WTC11 (cell line): Measurements from ENCODE around the gene RNF212. TPM values are rescaled to one million over a fixed set of nuclear protein-coding genes. Genes with fewer than 3 reads are reported as not detected.

ENCODE experiments used
- ATAC-seq: fragments of 200-7000 bp; cut with Tn5 transposase; 2 replicates; pipeline ENCODE4 v1.10.0; 2021; ENCODE audit warnings: mild to moderate bottlenecking, moderate library complexity
- CTCF ChIA-PET: fragments of 300-600 bp; sonication (Branson Sonifier 250); formaldehyde crosslinking; loops from one replicate; lab custom pipeline; 2021; ENCODE audit warnings: antibody characterized with exemption; lab: Charles Lee
- POLR2A ChIA-PET: fragments of 350-600 bp; sonication (Branson Sonifier 250); formaldehyde crosslinking; loops from one replicate; lab custom pipeline; 2021; ENCODE audit warnings: antibody characterized with exemption; lab: Charles Lee
- DNase-seq: peaks from one replicate; pipeline ENCODE4 v3.0.0; 2021; ENCODE audit warnings: low spot score
- H3K27ac Mint-ChIP-seq: 2 replicates; pipeline ENCODE4 v1.8.0; 2021; ENCODE audit warnings: mixed read lengths
- H3K27me3 Mint-ChIP-seq: 2 replicates; pipeline ENCODE4 v1.8.0; 2021; ENCODE audit warnings: low read depth, mild to moderate bottlenecking, moderate library complexity, mixed read lengths
- H3K36me3 Mint-ChIP-seq: 2 replicates; pipeline ENCODE4 v1.8.0; 2021; ENCODE audit warnings: mixed read lengths
- H3K4me1 Mint-ChIP-seq: 2 replicates; pipeline ENCODE4 v1.8.0; 2022; ENCODE audit warnings: mixed read lengths
- H3K4me3 Mint-ChIP-seq: 2 replicates; pipeline ENCODE4 v1.8.0; 2021; ENCODE audit warnings: mild to moderate bottlenecking, moderate library complexity, mixed read lengths
- H3K9me3 Mint-ChIP-seq: 2 replicates; pipeline ENCODE4 v1.8.0; 2021; ENCODE audit warnings: mixed read lengths
- ATF1 ChIP-seq: sonication (generic); formaldehyde crosslinking; IDR thresholded peaks from 2 replicates; pipeline ENCODE4 v1.8.1; 2023; ENCODE audit warnings: mild to moderate bottlenecking, moderate library complexity, missing genetic modification reagents
- ATF2 ChIP-seq: sonication (generic); formaldehyde crosslinking; IDR thresholded peaks from 2 replicates; pipeline ENCODE4 v1.8.1; 2022; ENCODE audit warnings: low read depth, missing genetic modification reagents, borderline replicate concordance
- CDX4 ChIP-seq: fragments of 250-450 bp; sonication (Bioruptor Pico); IDR thresholded peaks from 2 replicates; pipeline ENCODE4 v1.9.0; 2021; ENCODE audit warnings: moderate library complexity, mild to moderate bottlenecking, inconsistent platforms, borderline replicate concordance
- E2F4 ChIP-seq: sonication (generic); formaldehyde crosslinking; IDR thresholded peaks from 2 replicates; pipeline ENCODE4 v1.8.1; 2022; ENCODE audit warnings: low read depth, mild to moderate bottlenecking, moderate library complexity, missing genetic modification reagents, borderline replicate concordance
- E2F5 ChIP-seq: sonication (generic); formaldehyde crosslinking; IDR thresholded peaks from 2 replicates; pipeline ENCODE4 v1.8.1; 2022; ENCODE audit warnings: mild to moderate bottlenecking, moderate library complexity, missing genetic modification reagents
- EMX1 ChIP-seq: fragments of 250-450 bp; sonication (Bioruptor Pico); IDR thresholded peaks from 2 replicates; pipeline ENCODE4 v1.8.0; 2021; ENCODE audit warnings: mild to moderate bottlenecking
- ERG ChIP-seq: fragments of 250-450 bp; sonication (Bioruptor Pico); IDR thresholded peaks from 2 replicates; pipeline ENCODE4 v1.8.0; 2021; ENCODE audit warnings: mild to moderate bottlenecking
- ETV6 ChIP-seq: sonication (generic); formaldehyde crosslinking; IDR thresholded peaks from 2 replicates; pipeline ENCODE4 v1.8.1; 2022; ENCODE audit warnings: mild to moderate bottlenecking, missing genetic modification reagents
- FOXK1 ChIP-seq: sonication (generic); formaldehyde crosslinking; IDR thresholded peaks from 2 replicates; pipeline ENCODE4 v1.8.0; 2022; ENCODE audit warnings: mild to moderate bottlenecking, moderate library complexity, missing genetic modification reagents
- GABPB1 ChIP-seq: sonication (generic); formaldehyde crosslinking; IDR thresholded peaks from 2 replicates; pipeline ENCODE4 v1.8.1; 2023; ENCODE audit warnings: mild to moderate bottlenecking, missing genetic modification reagents
- HMGXB4 ChIP-seq: sonication (generic); formaldehyde crosslinking; IDR thresholded peaks from 2 replicates; pipeline ENCODE4 v1.8.1; 2023; ENCODE audit warnings: mild to moderate bottlenecking, moderate library complexity, missing genetic modification reagents
- IRF2 ChIP-seq: sonication (generic); formaldehyde crosslinking; IDR thresholded peaks from 2 replicates; pipeline ENCODE4 v1.8.0; 2022; ENCODE audit warnings: low read depth, missing genetic modification reagents, borderline replicate concordance
- MLX ChIP-seq: sonication (generic); formaldehyde crosslinking; IDR thresholded peaks from 2 replicates; pipeline ENCODE4 v1.8.1; 2023; ENCODE audit warnings: mild to moderate bottlenecking, missing genetic modification reagents, moderate library complexity
- NFE2L1 ChIP-seq: sonication (generic); formaldehyde crosslinking; IDR thresholded peaks from 2 replicates; pipeline ENCODE4 v1.8.1; 2023; ENCODE audit warnings: missing genetic modification reagents
- OVOL2 ChIP-seq: fragments of 250-450 bp; sonication (Bioruptor Pico); IDR thresholded peaks from 2 replicates; pipeline ENCODE4 v1.9.0; 2021; ENCODE audit warnings: mild to moderate bottlenecking, borderline replicate concordance
- TCF7 ChIP-seq: sonication (generic); formaldehyde crosslinking; IDR thresholded peaks from 2 replicates; pipeline ENCODE4 v1.8.0; 2022; ENCODE audit warnings: mild to moderate bottlenecking, low read depth, missing genetic modification reagents, moderate library complexity
- TP53 ChIP-seq: sonication (generic); formaldehyde crosslinking; IDR thresholded peaks from 2 replicates; pipeline ENCODE4 v1.8.1; 2023; ENCODE audit warnings: mild to moderate bottlenecking, missing genetic modification reagents
- ZBTB43 ChIP-seq: sonication (generic); formaldehyde crosslinking; IDR thresholded peaks from 2 replicates; pipeline ENCODE4 v1.8.1; 2023; ENCODE audit warnings: mild to moderate bottlenecking, missing genetic modification reagents
- ZNF219 ChIP-seq: sonication (generic); formaldehyde crosslinking; IDR thresholded peaks from 2 replicates; pipeline ENCODE4 v1.8.0; 2023; ENCODE audit warnings: missing genetic modification reagents, mild to moderate bottlenecking, borderline replicate concordance
- ZNF281 ChIP-seq: sonication (generic); formaldehyde crosslinking; IDR thresholded peaks from 2 replicates; pipeline ENCODE4 v1.8.0; 2023; ENCODE audit warnings: mild to moderate bottlenecking, missing genetic modification reagents
- ZNF416 ChIP-seq: fragments of 250-450 bp; sonication (Bioruptor Pico); IDR thresholded peaks from 2 replicates; pipeline ENCODE4 v1.9.0; 2021; ENCODE audit warnings: mild to moderate bottlenecking, inconsistent platforms
- total RNA-seq: library from RNA; stranded (reverse); gene quantifications from 3 replicates; pipeline ENCODE4 v1.2.3, GENCODE V29; 2021

Gene RNF212
- total RNA-seq, 1 experiment from 2014 or later = 1.0 TPM

GRCh38 chr4:1090036-1090435, 23.3 kb downstream of the RNF212 start:
- CTCF ChIA-PET = no interaction called here
- H3K4me3 Mint-ChIP-seq = no peak overlapping the region
- POLR2A ChIA-PET = no interaction called here
- H3K27ac Mint-ChIP-seq = no peak overlapping the region
- H3K27me3 Mint-ChIP-seq = peaks cover 13% of the 10 kb centered on the region
- H3K4me1 Mint-ChIP-seq = no peaks in the 10 kb centered on the region
- no peak for TF ChIP-seq CDX4 (CRISPR knock-in tag)
- no peak for TF ChIP-seq ATF1 (CRISPR knock-in tag)
- TF ChIP-seq ETV6 (CRISPR knock-in tag) = no peak
- no peak for TF ChIP-seq IRF2
- no peak for TF ChIP-seq ATF2 (CRISPR knock-in tag)
- no peak for TF ChIP-seq EMX1 (CRISPR knock-in tag)
- no peak for TF ChIP-seq MLX (CRISPR knock-in tag)
- TF ChIP-seq ZNF219 (CRISPR knock-in tag) = no peak
- no peak for TF ChIP-seq OVOL2
- no peak for TF ChIP-seq TP53 (CRISPR knock-in tag)
- TF ChIP-seq GABPB1 (CRISPR knock-in tag) = no peak
- no peak for TF ChIP-seq ERG (CRISPR knock-in tag)
- peaks cover 12% of the 10 kb centered on the region for H3K36me3 Mint-ChIP-seq
- DNase-seq (no peak), ATAC-seq (no peak)
- H3K9me3 Mint-ChIP-seq = peaks cover 20% of the 10 kb centered on the region

GRCh38 chr4:1087371-1087770, 26.0 kb downstream of the RNF212 start:
- TF ChIP-seq HMGXB4 (CRISPR knock-in tag) (no peak), E2F4 (CRISPR knock-in tag) (no peak), ZNF416 (CRISPR knock-in tag) (no peak)
- H3K9me3 Mint-ChIP-seq = peaks cover 20% of the 10 kb centered on the region
- ChIA-PET POLR2A (no interaction called here), CTCF (no interaction called here)
- H3K4me3 Mint-ChIP-seq = no peak overlapping the region
- H3K27ac Mint-ChIP-seq = no peak overlapping the region
- peaks cover 12% of the 10 kb centered on the region for H3K36me3 Mint-ChIP-seq
- no peaks in the 10 kb centered on the region for H3K4me1 Mint-ChIP-seq
- ATAC-seq (no peak), DNase-seq (no peak)
- H3K27me3 Mint-ChIP-seq = peaks cover 13% of the 10 kb centered on the region

GRCh38 chr4:1086011-1086410, 27.4 kb downstream of the RNF212 start:
- Mint-ChIP-seq H3K4me1 (no peaks in the 10 kb centered on the region), H3K27me3 (peaks cover 13% of the 10 kb centered on the region), H3K9me3 (peaks cover 20% of the 10 kb centered on the region), H3K36me3 (peaks cover 12% of the 10 kb centered on the region), H3K4me3 (no peak overlapping the region), H3K27ac (no peak overlapping the region)
- DNase-seq (no peak), ATAC-seq (no peak)
- CTCF ChIA-PET = no interaction called here
- POLR2A ChIA-PET = no interaction called here
- TF ChIP-seq FOXK1 = no peak
- no peak for TF ChIP-seq NFE2L1 (CRISPR knock-in tag)
- no peak for TF ChIP-seq TCF7
- no peak for TF ChIP-seq ZNF281 (CRISPR knock-in tag)
- TF ChIP-seq E2F5 = no peak
- no peak for TF ChIP-seq ZBTB43 (CRISPR knock-in tag)
